Measurements from ENCODE around the gene ANKS6.

- TF ChIP-seq, protein P1, sequence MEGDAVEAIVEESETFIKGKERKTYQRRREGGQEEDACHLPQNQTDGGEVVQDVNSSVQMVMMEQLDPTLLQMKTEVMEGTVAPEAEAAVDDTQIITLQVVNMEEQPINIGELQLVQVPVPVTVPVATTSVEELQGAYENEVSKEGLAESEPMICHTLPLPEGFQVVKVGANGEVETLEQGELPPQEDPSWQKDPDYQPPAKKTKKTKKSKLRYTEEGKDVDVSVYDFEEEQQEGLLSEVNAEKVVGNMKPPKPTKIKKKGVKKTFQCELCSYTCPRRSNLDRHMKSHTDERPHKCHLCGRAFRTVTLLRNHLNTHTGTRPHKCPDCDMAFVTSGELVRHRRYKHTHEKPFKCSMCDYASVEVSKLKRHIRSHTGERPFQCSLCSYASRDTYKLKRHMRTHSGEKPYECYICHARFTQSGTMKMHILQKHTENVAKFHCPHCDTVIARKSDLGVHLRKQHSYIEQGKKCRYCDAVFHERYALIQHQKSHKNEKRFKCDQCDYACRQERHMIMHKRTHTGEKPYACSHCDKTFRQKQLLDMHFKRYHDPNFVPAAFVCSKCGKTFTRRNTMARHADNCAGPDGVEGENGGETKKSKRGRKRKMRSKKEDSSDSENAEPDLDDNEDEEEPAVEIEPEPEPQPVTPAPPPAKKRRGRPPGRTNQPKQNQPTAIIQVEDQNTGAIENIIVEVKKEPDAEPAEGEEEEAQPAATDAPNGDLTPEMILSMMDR (IDR thresholded peaks at IDR 0.05), result no peak
- TF ChIP-seq POLR2A (IDR thresholded peaks at IDR 0.05; ENCODE audit: low read depth), result no peak
- TF ChIP-seq POLR2AphosphoS5 (IDR thresholded peaks at IDR 0.05), result no peak
- no peak for TF ChIP-seq EP300 (IDR thresholded peaks at IDR 0.05)
Observed at GRCh38 chr9:98797491-98797890, 1.1 kb upstream of the ANKS6 start.

Measured in esophagus muscularis mucosa (tissue), 4 donors.